OCI-LY7 (cell line): ENCODE data around the gene PTPRE.
"Not testable (repeated sequence)": the region's sequence is repeated elsewhere in the genome, so short reads cannot be mapped to it uniquely, and the experiment has no call there.

Source experiments
- EZH2phosphoT487 ChIP-seq: fragments of 200-600 bp; sonication (generic); IDR thresholded peaks from 2 replicates; pipeline ENCODE4 v1.6.1; 2018; ENCODE audit warnings: low read depth, borderline replicate concordance, mild to moderate bottlenecking, mixed run types, antibody characterized with exemption, low read length, moderate library complexity, mixed read lengths
- TF ChIP-seq, protein P1 (sequence below): fragments of 200-600 bp; sonication (generic); conservative IDR thresholded peaks from 2 replicates; pipeline ENCODE4 v1.5.1; 2014; ENCODE audit warnings: mild to moderate bottlenecking, antibody characterized with exemption, low read length, moderate library complexity, mixed read lengths

DNA sequence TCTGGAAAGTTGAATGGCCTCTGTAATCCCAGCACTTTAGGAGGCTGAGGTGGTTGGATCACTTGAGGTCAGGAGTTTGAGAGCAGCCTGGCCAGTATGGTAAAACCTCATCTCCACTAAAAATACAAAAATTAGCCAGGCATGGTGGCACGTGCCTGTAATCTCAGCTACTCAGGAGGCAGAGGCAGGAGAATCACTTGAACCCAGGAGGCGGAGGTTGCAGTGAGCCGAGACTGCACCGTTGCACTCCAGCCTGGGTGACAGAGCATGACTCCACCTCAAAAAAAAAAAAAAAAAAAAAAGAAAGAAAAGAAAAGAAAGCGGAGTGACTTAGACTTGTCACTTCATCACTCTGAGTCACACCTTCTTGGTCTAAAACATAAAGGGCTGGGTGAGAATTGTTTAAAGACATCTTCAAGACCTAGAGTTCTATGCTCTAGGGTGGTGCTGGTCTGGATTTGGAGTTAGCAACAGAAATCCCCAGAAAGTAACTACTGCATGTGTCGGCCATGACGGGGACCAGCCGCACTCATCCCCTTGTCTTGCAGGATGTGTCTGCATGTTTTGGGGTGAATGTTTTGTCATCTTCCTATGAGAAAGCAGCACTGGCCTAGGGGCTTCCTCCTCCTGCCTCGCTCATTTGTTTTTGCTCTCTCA is 83.4 kb downstream of the PTPRE start:
- not testable (repeated sequence) for TF ChIP-seq EZH2phosphoT487
- TF ChIP-seq, protein P1, sequence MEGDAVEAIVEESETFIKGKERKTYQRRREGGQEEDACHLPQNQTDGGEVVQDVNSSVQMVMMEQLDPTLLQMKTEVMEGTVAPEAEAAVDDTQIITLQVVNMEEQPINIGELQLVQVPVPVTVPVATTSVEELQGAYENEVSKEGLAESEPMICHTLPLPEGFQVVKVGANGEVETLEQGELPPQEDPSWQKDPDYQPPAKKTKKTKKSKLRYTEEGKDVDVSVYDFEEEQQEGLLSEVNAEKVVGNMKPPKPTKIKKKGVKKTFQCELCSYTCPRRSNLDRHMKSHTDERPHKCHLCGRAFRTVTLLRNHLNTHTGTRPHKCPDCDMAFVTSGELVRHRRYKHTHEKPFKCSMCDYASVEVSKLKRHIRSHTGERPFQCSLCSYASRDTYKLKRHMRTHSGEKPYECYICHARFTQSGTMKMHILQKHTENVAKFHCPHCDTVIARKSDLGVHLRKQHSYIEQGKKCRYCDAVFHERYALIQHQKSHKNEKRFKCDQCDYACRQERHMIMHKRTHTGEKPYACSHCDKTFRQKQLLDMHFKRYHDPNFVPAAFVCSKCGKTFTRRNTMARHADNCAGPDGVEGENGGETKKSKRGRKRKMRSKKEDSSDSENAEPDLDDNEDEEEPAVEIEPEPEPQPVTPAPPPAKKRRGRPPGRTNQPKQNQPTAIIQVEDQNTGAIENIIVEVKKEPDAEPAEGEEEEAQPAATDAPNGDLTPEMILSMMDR = not testable (repeated sequence)
